Skin epidermis (tissue), 12 donors: Measurements from ENCODE around the gene CCDC149.
A peak's percentile ranks its signal among the peaks of the same experiment; 100 is the strongest.

Experiments
- H3K27ac ChIP-seq, 21 experiments: fragments of 200-600 bp; sonication (generic) in 11 of 21; one replicate each; pipeline ENCODE4 v1.5.0; 2020; ENCODE audit warnings: mild to moderate bottlenecking in 3 of 21, inconsistent platforms in 2 of 21, moderate library complexity in 2 of 21
- H3K4me3 ChIP-seq, 7 experiments: fragments of 200-600 bp; sonication (generic) in 2 of 7; one replicate each; pipeline ENCODE4 v1.5.0; 2020; ENCODE audit warnings: inconsistent platforms in 2 of 7, mild to moderate bottlenecking in 2 of 7, moderate library complexity in 1 of 7

Gene CCDC149

GRCh38 chr4:24768006-24768405, 144.8 kb downstream of the CCDC149 start:
- Histone ChIP-seq H3K4me3 (no peak overlapping the region), H3K27ac (no peak overlapping the region)

GRCh38 chr4:24765376-24765988, 147.4 kb downstream of the CCDC149 start:
- H3K27ac ChIP-seq = peak overlapping the region in 2 of 21 experiments; percentile 34 to 61

GRCh38 chr4:24764345-24764744, 148.5 kb downstream of the CCDC149 start:
- Histone ChIP-seq H3K27ac (peak overlapping the region in 14 of 21 experiments; percentile 23 to 69 (median 44)), H3K4me3 (no peak overlapping the region)

More at GRCh38 chr4:24765376-24765988, 147.4 kb downstream of the CCDC149 start:
- H3K4me3 ChIP-seq = no peak overlapping the region

GRCh38 chr4:24763631-24764297, 149.1 kb downstream of the CCDC149 start:
- no peak overlapping the region for H3K4me3 ChIP-seq
- H3K27ac ChIP-seq = peak overlapping the region in 15 of 21 experiments; percentile 23 to 69 (median 42)
